HG02763 (cell line): ENCODE measurements around the gene KRTAP25-1.

Experiments used
- ATAC-seq: cut with Tn5 transposase; IDR thresholded peaks from one replicate; pipeline ENCODE4 v1.9.1; 2021; ENCODE audit warnings: mild to moderate bottlenecking, moderate library complexity; ENCODE audit not compliant: unreplicated experiment

KRTAP25-1 gene

DNA sequence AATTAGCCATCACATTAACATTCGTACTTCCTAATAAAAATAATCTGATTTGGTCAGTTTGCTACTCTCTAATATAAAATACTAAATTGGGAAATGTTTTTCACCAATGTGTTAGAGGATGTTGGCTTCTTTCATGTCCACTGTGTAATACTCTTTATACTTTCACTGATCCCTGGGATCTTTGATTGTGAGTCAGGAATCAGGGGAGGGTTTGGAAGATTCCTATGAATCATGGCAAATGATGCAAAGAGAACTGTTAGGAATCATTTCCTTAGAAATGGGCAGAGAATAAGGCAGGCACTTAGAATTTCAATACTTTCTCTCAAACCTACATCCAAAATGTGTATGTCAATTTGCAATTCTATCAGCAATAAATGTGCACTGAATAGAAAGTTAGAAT is 37.5 kb downstream of the KRTAP25-1 start:
- no peak for ATAC-seq

DNA sequence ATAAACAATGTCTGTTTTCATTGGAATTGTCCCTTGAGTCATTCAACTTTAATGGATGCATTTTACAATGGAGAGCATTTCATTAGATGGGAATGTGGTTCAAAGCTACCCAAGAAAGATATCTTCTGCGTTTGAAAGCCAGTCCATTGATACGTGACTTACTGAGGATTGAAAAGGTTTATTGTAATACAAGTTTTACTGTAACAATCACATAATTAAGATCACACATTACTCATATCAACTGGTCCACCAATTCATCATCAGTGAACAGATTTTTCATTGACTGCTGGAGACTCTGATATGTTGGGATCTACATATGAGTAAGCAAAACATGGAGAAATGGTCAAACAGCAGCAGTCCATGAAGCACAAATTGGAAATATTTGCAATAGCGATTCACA is 39.4 kb downstream of the KRTAP25-1 start:
- no peak for ATAC-seq

GRCh38 chr21:30248844-30249243 is 40.5 kb downstream of the KRTAP25-1 start:
- no peak for ATAC-seq

DNA sequence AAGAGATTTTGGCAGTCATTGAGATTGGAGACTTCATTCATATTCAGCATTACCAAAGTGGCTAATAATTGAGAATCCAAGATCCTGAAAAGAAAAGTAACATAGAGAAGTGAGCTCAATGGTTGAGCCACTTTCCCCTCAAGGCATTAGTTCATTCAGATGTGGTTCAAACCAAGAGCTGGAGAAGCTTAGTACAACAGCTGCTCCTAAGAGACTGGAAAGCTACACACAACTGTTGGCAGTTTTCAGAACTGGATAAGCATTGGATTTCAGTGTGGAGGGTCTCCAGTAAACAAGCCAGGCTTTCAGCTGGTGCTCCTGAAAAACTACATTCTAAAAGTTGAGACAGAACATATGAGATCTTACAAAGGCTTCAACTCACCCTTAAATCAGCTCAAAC is 44.3 kb downstream of the KRTAP25-1 start:
- no peak for ATAC-seq

- no peak for ATAC-seq
Observed at GRCh38 chr21:30243691-30244090, 45.6 kb downstream of the KRTAP25-1 start.

- no peak for ATAC-seq
Observed at GRCh38 chr21:30240661-30241060, 48.7 kb downstream of the KRTAP25-1 start.
